WTC11 (cell line): ENCODE measurements around the gene ZSWIM4. TPM values are rescaled to one million over a fixed set of nuclear protein-coding genes. Genes with fewer than 3 reads are reported as not detected.

ENCODE experiments used
- ATAC-seq: fragments of 200-7000 bp; cut with Tn5 transposase; 2 replicates; pipeline ENCODE4 v1.10.0; 2021; ENCODE audit warnings: mild to moderate bottlenecking, moderate library complexity
- CTCF ChIA-PET: fragments of 300-600 bp; sonication (Branson Sonifier 250); formaldehyde crosslinking; loops from one replicate; lab custom pipeline; 2021; ENCODE audit warnings: antibody characterized with exemption; lab: Charles Lee
- POLR2A ChIA-PET: fragments of 350-600 bp; sonication (Branson Sonifier 250); formaldehyde crosslinking; loops from one replicate; lab custom pipeline; 2021; ENCODE audit warnings: antibody characterized with exemption; lab: Charles Lee
- DNase-seq: peaks from one replicate; pipeline ENCODE4 v3.0.0; 2021; ENCODE audit warnings: low spot score
- H3K27ac Mint-ChIP-seq: 2 replicates; pipeline ENCODE4 v1.8.0; 2021; ENCODE audit warnings: mixed read lengths
- H3K27me3 Mint-ChIP-seq: 2 replicates; pipeline ENCODE4 v1.8.0; 2021; ENCODE audit warnings: low read depth, mild to moderate bottlenecking, moderate library complexity, mixed read lengths
- H3K36me3 Mint-ChIP-seq: 2 replicates; pipeline ENCODE4 v1.8.0; 2021; ENCODE audit warnings: mixed read lengths
- H3K4me1 Mint-ChIP-seq: 2 replicates; pipeline ENCODE4 v1.8.0; 2022; ENCODE audit warnings: mixed read lengths
- H3K4me3 Mint-ChIP-seq: 2 replicates; pipeline ENCODE4 v1.8.0; 2021; ENCODE audit warnings: mild to moderate bottlenecking, moderate library complexity, mixed read lengths
- H3K9me3 Mint-ChIP-seq: 2 replicates; pipeline ENCODE4 v1.8.0; 2021; ENCODE audit warnings: mixed read lengths
- ATF2 ChIP-seq: sonication (generic); formaldehyde crosslinking; IDR thresholded peaks from 2 replicates; pipeline ENCODE4 v1.8.1; 2022; ENCODE audit warnings: low read depth, missing genetic modification reagents, borderline replicate concordance
- ATF6 ChIP-seq: sonication (generic); formaldehyde crosslinking; IDR thresholded peaks from 2 replicates; pipeline ENCODE4 v1.8.1; 2023; ENCODE audit warnings: mild to moderate bottlenecking, missing genetic modification reagents
- E2F1 ChIP-seq: sonication (generic); formaldehyde crosslinking; IDR thresholded peaks from 2 replicates; pipeline ENCODE4 v1.8.0; 2022; ENCODE audit warnings: mild to moderate bottlenecking, missing genetic modification reagents
- ELF4 ChIP-seq: sonication (generic); formaldehyde crosslinking; IDR thresholded peaks from 2 replicates; pipeline ENCODE4 v1.8.1; 2022; ENCODE audit warnings: low read depth, mild to moderate bottlenecking, moderate library complexity, missing genetic modification reagents
- ETV6 ChIP-seq: sonication (generic); formaldehyde crosslinking; IDR thresholded peaks from 2 replicates; pipeline ENCODE4 v1.8.1; 2022; ENCODE audit warnings: mild to moderate bottlenecking, missing genetic modification reagents
- FOXJ3 ChIP-seq: sonication (generic); formaldehyde crosslinking; IDR thresholded peaks from 2 replicates; pipeline ENCODE4 v1.9.0; 2021; ENCODE audit warnings: missing genetic modification reagents, mild to moderate bottlenecking, borderline replicate concordance
- FOXP1 ChIP-seq: sonication (generic); formaldehyde crosslinking; IDR thresholded peaks from 2 replicates; pipeline ENCODE4 v1.8.0; 2022; ENCODE audit warnings: missing genetic modification reagents, mild to moderate bottlenecking, moderate library complexity, borderline replicate concordance
- FOXP4 ChIP-seq: sonication (generic); formaldehyde crosslinking; IDR thresholded peaks from 2 replicates; pipeline ENCODE4 v1.8.0; 2022; ENCODE audit warnings: mild to moderate bottlenecking, missing genetic modification reagents
- GABPB1 ChIP-seq: sonication (generic); formaldehyde crosslinking; IDR thresholded peaks from 2 replicates; pipeline ENCODE4 v1.8.1; 2023; ENCODE audit warnings: mild to moderate bottlenecking, missing genetic modification reagents
- IRF2 ChIP-seq: sonication (generic); formaldehyde crosslinking; IDR thresholded peaks from 2 replicates; pipeline ENCODE4 v1.8.0; 2022; ENCODE audit warnings: low read depth, missing genetic modification reagents, borderline replicate concordance
- JUN ChIP-seq: sonication (generic); formaldehyde crosslinking; IDR thresholded peaks from 2 replicates; pipeline ENCODE4 v1.8.0; 2023; ENCODE audit warnings: mild to moderate bottlenecking, missing genetic modification reagents
- MAX ChIP-seq: sonication (generic); formaldehyde crosslinking; IDR thresholded peaks from 2 replicates; pipeline ENCODE4 v1.8.0; 2022; ENCODE audit warnings: mild to moderate bottlenecking, missing genetic modification reagents
- MYBL2 ChIP-seq: sonication (generic); formaldehyde crosslinking; IDR thresholded peaks from 2 replicates; pipeline ENCODE4 v1.8.1; 2023; ENCODE audit warnings: mild to moderate bottlenecking, moderate library complexity, missing genetic modification reagents
- NFATC4 ChIP-seq: fragments of 250-450 bp; sonication (Bioruptor Pico); IDR thresholded peaks from 2 replicates; pipeline ENCODE4 v1.9.0; 2021; ENCODE audit warnings: mild to moderate bottlenecking
- NR1H2 ChIP-seq: sonication (generic); formaldehyde crosslinking; IDR thresholded peaks from 2 replicates; pipeline ENCODE4 v1.9.0; 2021; ENCODE audit warnings: mild to moderate bottlenecking, moderate library complexity, missing genetic modification reagents
- SMAD4 ChIP-seq: sonication (generic); formaldehyde crosslinking; IDR thresholded peaks from 2 replicates; pipeline ENCODE4 v1.8.0; 2022; ENCODE audit warnings: mild to moderate bottlenecking, missing genetic modification reagents
- SOX15 ChIP-seq: fragments of 250-450 bp; sonication (Bioruptor Pico); IDR thresholded peaks from 2 replicates; pipeline ENCODE4 v1.9.0; 2021; ENCODE audit warnings: mild to moderate bottlenecking
- TP53 ChIP-seq: sonication (generic); formaldehyde crosslinking; IDR thresholded peaks from 2 replicates; pipeline ENCODE4 v1.8.1; 2023; ENCODE audit warnings: mild to moderate bottlenecking, missing genetic modification reagents
- ZBTB43 ChIP-seq: sonication (generic); formaldehyde crosslinking; IDR thresholded peaks from 2 replicates; pipeline ENCODE4 v1.8.1; 2023; ENCODE audit warnings: mild to moderate bottlenecking, missing genetic modification reagents
- ZNF232 ChIP-seq: sonication (generic); formaldehyde crosslinking; IDR thresholded peaks from 2 replicates; pipeline ENCODE4 v1.8.0; 2022; ENCODE audit warnings: mild to moderate bottlenecking, missing genetic modification reagents
- ZNF281 ChIP-seq: sonication (generic); formaldehyde crosslinking; IDR thresholded peaks from 2 replicates; pipeline ENCODE4 v1.8.0; 2023; ENCODE audit warnings: mild to moderate bottlenecking, missing genetic modification reagents
- ZNF512 ChIP-seq: sonication (generic); formaldehyde crosslinking; IDR thresholded peaks from 2 replicates; pipeline ENCODE4 v1.8.1; 2022; ENCODE audit warnings: missing genetic modification reagents, borderline replicate concordance
- ZSCAN18 ChIP-seq: fragments of 250-450 bp; sonication (Bioruptor Pico); IDR thresholded peaks from 2 replicates; pipeline ENCODE4 v2.1.2; 2022; ENCODE audit warnings: mild to moderate bottlenecking, moderate library complexity
- total RNA-seq: library from RNA; stranded (reverse); gene quantifications from 3 replicates; pipeline ENCODE4 v1.2.3, GENCODE V29; 2021

Gene ZSWIM4
- total RNA-seq, 1 experiment from 2014 or later, result 33.4 TPM

GRCh38 chr19:13823901-13824300 lies 28.7 kb downstream of the ZSWIM4 start:
- POLR2A ChIA-PET, result no interaction called here
- H3K4me3 Mint-ChIP-seq, result no peak overlapping the region
- no peak for ATAC-seq
- CTCF ChIA-PET, result interaction anchor here (1.2 to 1.8 kb wide), 2 partner anchors 38 to 39 kb away, joined by 4 read pairs; no protein-coding TSS in a partner anchor
- peaks cover 15% of the 10 kb centered on the region for H3K4me1 Mint-ChIP-seq
- TF ChIP-seq ZSCAN18 (CRISPR knock-in tag) (no peak), FOXP1 (CRISPR knock-in tag) (no peak), GABPB1 (CRISPR knock-in tag) (no peak), ETV6 (CRISPR knock-in tag) (no peak), FOXP4 (CRISPR knock-in tag) (no peak), E2F1 (no peak), ZNF232 (CRISPR knock-in tag) (no peak), SOX15 (no peak), ATF6 (CRISPR knock-in tag) (no peak), ZBTB43 (CRISPR knock-in tag) (no peak), NFATC4 (no peak), ELF4 (CRISPR knock-in tag) (no peak), NR1H2 (no peak), SMAD4 (CRISPR knock-in tag) (no peak), MYBL2 (no peak), FOXJ3 (CRISPR knock-in tag) (no peak)
- DNase-seq, result no peak
- no peak overlapping the region for H3K27ac Mint-ChIP-seq
- peaks cover 37% of the 10 kb centered on the region for H3K36me3 Mint-ChIP-seq
- no peaks in the 10 kb centered on the region for H3K9me3 Mint-ChIP-seq
- no peaks in the 10 kb centered on the region for H3K27me3 Mint-ChIP-seq

GRCh38 chr19:13824703-13825102 lies 29.5 kb downstream of the ZSWIM4 start:
- Mint-ChIP-seq H3K4me3 (no peak overlapping the region), H3K4me1 (peaks cover 15% of the 10 kb centered on the region), H3K27ac (no peak overlapping the region), H3K27me3 (no peaks in the 10 kb centered on the region), H3K36me3 (peaks cover 39% of the 10 kb centered on the region), H3K9me3 (no peaks in the 10 kb centered on the region)
- CTCF ChIA-PET, result interaction anchor here (0.7 to 2.1 kb wide), 5 partner anchors 15 to 77 kb away, joined by 3 to 17 read pairs (median 6); a partner anchor contains a TSS
- ATAC-seq, result no peak
- no peak for DNase-seq
- POLR2A ChIA-PET, result interaction anchor here (1.1 kb wide), 1 partner anchor 17 kb away, joined by 3 read pairs; no protein-coding TSS in a partner anchor
- TF ChIP-seq JUN (CRISPR knock-in tag) (no peak), MAX (CRISPR knock-in tag) (no peak), TP53 (CRISPR knock-in tag) (no peak), ZNF281 (no peak), ZNF512 (CRISPR knock-in tag) (no peak), IRF2 (CRISPR knock-in tag) (no peak), ATF2 (CRISPR knock-in tag) (no peak)
